ENCODE results near the gene CFAP77. TPM values are rescaled to one million over a fixed set of nuclear protein-coding genes. Genes with fewer than 3 reads are reported as not detected.

Gene CFAP77
- total RNA-seq, 1 experiment from 2014 or later = not detected

GRCh38 chr9:132537352-132537751, 127.3 kb downstream of the CFAP77 start:
- intact Hi-C loops (cut with micrococcal nuclease; ENCODE audit: unreplicated experiment) = no loop called here
- no TSS peak for BruUV-seq (replicated peaks)
- POLR2A ChIA-PET (ENCODE audit: low non-redundant PET) = no interaction called here
- DNase-seq (ENCODE audit: low spot score) = no peak
- Histone ChIP-seq H3K4me3 (ENCODE audit: low read depth, low read length, poor library complexity, severe bottlenecking) (no peak overlapping the region), H3K27me3 (replicated peaks; ENCODE audit: insufficient read depth, low read depth, low read length, poor library complexity) (peaks cover 11% of the 10 kb centered on the region), H3K36me3 (ENCODE audit: insufficient read depth, low read length, poor library complexity, severe bottlenecking) (no peaks in the 10 kb centered on the region), H3K27ac (ENCODE audit: low read depth, low read length, poor library complexity, severe bottlenecking) (no peak overlapping the region), H3K9me3 (ENCODE audit: low read depth, low read length, poor library complexity, severe bottlenecking) (peaks cover 10% of the 10 kb centered on the region), H3K4me1 (ENCODE audit: insufficient read depth, low read length, poor library complexity, severe bottlenecking) (no peaks in the 10 kb centered on the region)
- CTCF ChIA-PET = no interaction called here
- TF ChIP-seq EZH2 (IDR thresholded peaks at IDR 0.05; ENCODE audit: borderline replicate concordance, low read depth, low read length, poor library complexity, severe bottlenecking) = no peak
- TF ChIP-seq CTCF (conservative IDR thresholded peaks at IDR 0.05; ENCODE audit: low read depth, low read length) = no peak

GRCh38 chr9:132538071-132538470, 128.1 kb downstream of the CFAP77 start:
- no peak overlapping the region for H3K4me3 ChIP-seq (ENCODE audit: low read depth, low read length, poor library complexity, severe bottlenecking)
- no TSS peak for BruUV-seq (replicated peaks)
- ChIA-PET POLR2A (ENCODE audit: low non-redundant PET) (no interaction called here), CTCF (no interaction called here)
- TF ChIP-seq CTCF (conservative IDR thresholded peaks at IDR 0.05; ENCODE audit: low read depth, low read length) (no peak), EZH2 (IDR thresholded peaks at IDR 0.05; ENCODE audit: borderline replicate concordance, low read depth, low read length, poor library complexity, severe bottlenecking) (no peak)
- intact Hi-C loops (cut with micrococcal nuclease; ENCODE audit: unreplicated experiment) = no loop called here
- H3K27me3 ChIP-seq (replicated peaks; ENCODE audit: insufficient read depth, low read depth, low read length, poor library complexity) = peaks cover 4% of the 10 kb centered on the region
- H3K36me3 ChIP-seq (ENCODE audit: insufficient read depth, low read length, poor library complexity, severe bottlenecking) = no peaks in the 10 kb centered on the region
- H3K4me1 ChIP-seq (ENCODE audit: insufficient read depth, low read length, poor library complexity, severe bottlenecking) = no peaks in the 10 kb centered on the region
- H3K9me3 ChIP-seq (ENCODE audit: low read depth, low read length, poor library complexity, severe bottlenecking) = peaks cover 10% of the 10 kb centered on the region
- no peak overlapping the region for H3K27ac ChIP-seq (ENCODE audit: low read depth, low read length, poor library complexity, severe bottlenecking)
- no peak for DNase-seq (ENCODE audit: low spot score)

GRCh38 chr9:132539096-132539495, 129.1 kb downstream of the CFAP77 start:
- intact Hi-C loops (cut with micrococcal nuclease; ENCODE audit: unreplicated experiment) = no loop called here
- CTCF ChIA-PET = no interaction called here

More at GRCh38 chr9:132539096-132539495, 129.1 kb downstream of the CFAP77 start:
- no peaks in the 10 kb centered on the region for H3K36me3 ChIP-seq (ENCODE audit: insufficient read depth, low read length, poor library complexity, severe bottlenecking)
- no peak for TF ChIP-seq CTCF (conservative IDR thresholded peaks at IDR 0.05; ENCODE audit: low read depth, low read length)
- TF ChIP-seq EZH2 (IDR thresholded peaks at IDR 0.05; ENCODE audit: borderline replicate concordance, low read depth, low read length, poor library complexity, severe bottlenecking) = no peak
- no peak for DNase-seq (ENCODE audit: low spot score)
- H3K4me3 ChIP-seq (ENCODE audit: low read depth, low read length, poor library complexity, severe bottlenecking) = no peak overlapping the region
- H3K27ac ChIP-seq (ENCODE audit: low read depth, low read length, poor library complexity, severe bottlenecking) = no peak overlapping the region
- POLR2A ChIA-PET (ENCODE audit: low non-redundant PET) = no interaction called here
- H3K4me1 ChIP-seq (ENCODE audit: insufficient read depth, low read length, poor library complexity, severe bottlenecking) = no peaks in the 10 kb centered on the region
- H3K27me3 ChIP-seq (replicated peaks; ENCODE audit: insufficient read depth, low read depth, low read length, poor library complexity) = no peaks in the 10 kb centered on the region
- BruUV-seq (replicated peaks) = no TSS peak
- H3K9me3 ChIP-seq (ENCODE audit: low read depth, low read length, poor library complexity, severe bottlenecking) = peaks cover 10% of the 10 kb centered on the region

Data from A673 (cell line).